CD4-positive, alpha-beta memory T cell (primary cell): ENCODE results near the gene BET1. TPM values are rescaled to one million over a fixed set of nuclear protein-coding genes. Genes with fewer than 3 reads are reported as not detected.

Experiments
- CTCF ChIA-PET: fragments of 350-600 bp; sonication (Branson Sonifier 250); formaldehyde crosslinking; loops from one replicate; lab custom pipeline; 2021; ENCODE audit warnings: inconsistent platforms; ENCODE audit not compliant: partially characterized antibody; lab: Charles Lee
- POLR2A ChIA-PET: fragments of 350-600 bp; sonication (Branson Sonifier 250); formaldehyde crosslinking; loops from one replicate; lab custom pipeline; 2021; ENCODE audit not compliant: partially characterized antibody; lab: Charles Lee
- DNase-seq, 5 donors: peaks; one replicate each; pipeline versions ENCODE4 v3.0.0 to v3.0.0-alpha.2; 2020 to 2022; ENCODE audit warnings: mixed read lengths in 1 of 5
- H3K27ac ChIP-seq: one replicate; pipeline ENCODE4 v1.7.0; 2013; ENCODE audit warnings: low read depth, low read length
- H3K27me3 ChIP-seq: 2 replicates; pipeline ENCODE4 v1.7.0; 2013; ENCODE audit warnings: mild to moderate bottlenecking, low read length, moderate library complexity; ENCODE audit not compliant: insufficient read depth
- H3K36me3 ChIP-seq: 2 replicates; pipeline ENCODE4 v1.7.0; 2013; ENCODE audit warnings: mild to moderate bottlenecking, low read length, moderate library complexity; ENCODE audit not compliant: insufficient read depth
- H3K4me1 ChIP-seq: 2 replicates; pipeline ENCODE4 v1.7.0; 2013; ENCODE audit warnings: mild to moderate bottlenecking, low read length, moderate library complexity; ENCODE audit not compliant: insufficient read depth
- H3K4me3 ChIP-seq, 2 donors: one replicate each; pipeline ENCODE4 v1.7.0; 2013; ENCODE audit warnings: low read length in 2 of 2, mild to moderate bottlenecking in 1 of 2
- H3K9me3 ChIP-seq, 2 donors: one replicate each; pipeline ENCODE4 v1.7.0; 2013; ENCODE audit warnings: low read length in 2 of 2, control low read depth in 1 of 2; ENCODE audit not compliant: control insufficient read depth in 1 of 2
- H3K27ac Mint-ChIP-seq, 7 donors: one replicate each; pipeline ENCODE4 v1.8.0; 2020 to 2021; ENCODE audit warnings: mixed read lengths in 7 of 7, mild to moderate bottlenecking in 6 of 7, inconsistent platforms in 3 of 7, moderate library complexity in 3 of 7
- H3K27me3 Mint-ChIP-seq, 2 donors: one replicate each; pipeline ENCODE4 v1.8.0; 2020 to 2021; ENCODE audit warnings: mixed read lengths in 2 of 2
- H3K36me3 Mint-ChIP-seq, 2 donors: one replicate each; pipeline ENCODE4 v1.8.0; 2020 to 2021; ENCODE audit warnings: mixed read lengths in 2 of 2, inconsistent platforms in 1 of 2, mild to moderate bottlenecking in 1 of 2
- H3K4me1 Mint-ChIP-seq, 4 donors: one replicate each; pipeline ENCODE4 v1.8.0; 2020 to 2021; ENCODE audit warnings: mixed read lengths in 4 of 4, mild to moderate bottlenecking in 1 of 4
- H3K4me3 Mint-ChIP-seq, 8 donors: one replicate each; pipeline ENCODE4 v1.8.0; 2020 to 2021; ENCODE audit warnings: mixed read lengths in 8 of 8, mild to moderate bottlenecking in 7 of 8, moderate library complexity in 6 of 8, inconsistent platforms in 3 of 8
- H3K9me3 Mint-ChIP-seq, 8 donors: one replicate each; pipeline ENCODE4 v1.8.0; 2020 to 2021; ENCODE audit warnings: mixed read lengths in 8 of 8, mild to moderate bottlenecking in 5 of 8, inconsistent platforms in 3 of 8, moderate library complexity in 1 of 8
- intact Hi-C: fragments of 100-400 bp; cut with micrococcal nuclease; formaldehyde crosslinking; loops from one replicate; pipeline ENCODE4 v1.15.1; 2023
- polyA plus RNA-seq, 2 donors: library from polyadenylated mRNA; unstranded; fragments of 300-500 nt; fragmentation: Illumina TruSeq; gene quantifications; one replicate each; pipeline ENCODE4 v1.2.3, GENCODE V29; 2021
- total RNA-seq, 2 experiments: library from RNA; stranded (reverse); gene quantifications; one replicate each; pipeline ENCODE4 v1.2.3, GENCODE V29; 2021

BET1 gene
- total and polyA plus RNA-seq, 4 experiments from 2014 or later, result 14.6 to 45.7 (median 31.7) TPM

DNA sequence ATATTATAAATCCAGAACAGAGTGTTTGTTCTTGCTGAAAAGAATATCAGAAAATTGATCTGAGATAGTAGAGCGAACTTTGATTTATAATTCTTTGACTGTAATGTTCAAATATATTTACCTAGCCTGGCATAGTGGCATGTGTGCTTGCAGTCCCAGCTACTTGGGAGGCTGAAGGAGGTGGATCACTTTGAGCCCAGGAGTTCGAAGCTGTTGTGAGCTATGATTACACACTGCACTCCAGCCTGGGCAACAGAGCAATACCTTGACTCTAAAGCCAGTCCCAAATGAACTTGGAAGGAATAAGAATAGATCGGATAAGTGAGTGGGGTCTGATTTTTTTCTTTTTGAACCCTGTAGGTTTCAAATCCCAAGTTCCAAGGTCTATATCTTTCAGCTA, 59.1 kb downstream of the BET1 start:
- Histone ChIP-seq H3K4me1 (no peaks in the 10 kb centered on the region), H3K9me3 (no peaks in the 10 kb centered on the region), H3K4me3 (no peak overlapping the region), H3K27ac (no peak overlapping the region), H3K36me3 (no peaks in the 10 kb centered on the region), H3K27me3 (no peaks in the 10 kb centered on the region)
- Mint-ChIP-seq H3K4me3 (no peak overlapping the region), H3K27me3 (peaks cover 1 to 4% of the 10 kb centered on the region in 2 donors), H3K27ac (no peak overlapping the region), H3K36me3 (no peaks in the 10 kb centered on the region), H3K9me3 (no peaks in the 10 kb centered on the region), H3K4me1 (no peaks in the 10 kb centered on the region)
- intact Hi-C loops, result no loop called here
- ChIA-PET POLR2A (no interaction called here), CTCF (no interaction called here)
- DNase-seq, result no peak

DNA sequence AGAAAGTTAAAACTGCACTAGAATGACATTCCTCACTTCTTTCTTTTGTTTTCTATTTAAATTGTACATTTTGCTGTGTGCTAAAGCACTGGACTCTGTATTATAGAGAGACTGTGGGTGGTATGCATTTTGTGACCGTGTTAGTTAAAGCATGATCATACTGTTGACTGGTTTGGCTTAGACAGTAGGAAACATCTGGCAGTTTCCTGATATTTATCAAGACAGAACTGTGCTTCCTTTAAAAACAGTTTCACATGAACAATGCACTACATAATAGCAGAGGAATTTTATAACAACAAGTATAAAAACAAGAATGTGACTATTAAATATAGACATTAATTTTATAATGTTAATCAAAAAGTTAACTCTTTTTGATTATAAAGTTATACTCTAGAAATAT, 59.5 kb downstream of the BET1 start:
- no peaks in the 10 kb centered on the region for H3K4me1 ChIP-seq
- no peak for DNase-seq
- Mint-ChIP-seq H3K36me3 (no peaks in the 10 kb centered on the region), H3K9me3 (no peaks in the 10 kb centered on the region), H3K4me3 (no peak overlapping the region), H3K4me1 (no peaks in the 10 kb centered on the region), H3K27me3 (peaks cover 1 to 4% of the 10 kb centered on the region in 2 donors), H3K27ac (no peak overlapping the region)
- H3K27ac ChIP-seq, result no peak overlapping the region
- POLR2A ChIA-PET, result no interaction called here
- no peaks in the 10 kb centered on the region for H3K36me3 ChIP-seq
- H3K27me3 ChIP-seq, result no peaks in the 10 kb centered on the region
- H3K4me3 ChIP-seq, result no peak overlapping the region
- CTCF ChIA-PET, result no interaction called here
- H3K9me3 ChIP-seq, result no peaks in the 10 kb centered on the region
- intact Hi-C loops, result no loop called here

GRCh38 chr7:93943816-93944540, 60.2 kb downstream of the BET1 start:
- CTCF ChIA-PET, result no interaction called here
- intact Hi-C loops, result no loop called here
- H3K9me3 Mint-ChIP-seq, result no peaks in the 10 kb centered on the region
- no peak overlapping the region for H3K27ac Mint-ChIP-seq
- H3K4me1 Mint-ChIP-seq, result no peaks in the 10 kb centered on the region
- Histone ChIP-seq H3K27ac (no peak overlapping the region), H3K36me3 (no peaks in the 10 kb centered on the region), H3K27me3 (no peaks in the 10 kb centered on the region), H3K4me1 (no peaks in the 10 kb centered on the region), H3K9me3 (no peaks in the 10 kb centered on the region), H3K4me3 (no peak overlapping the region)
- no peak overlapping the region for H3K4me3 Mint-ChIP-seq
- no peaks in the 10 kb centered on the region for H3K36me3 Mint-ChIP-seq
- no peak for DNase-seq
- H3K27me3 Mint-ChIP-seq, result peaks cover 1 to 4% of the 10 kb centered on the region in 2 donors
- POLR2A ChIA-PET, result no interaction called here

Other genes with a start within 250 kb of the BET1 start
- gene TFPI2, start 113.6 kb downstream of the BET1 start, total RNA-seq, result not detected
- not detected for gene TFPI2, start 113.6 kb downstream of the BET1 start, polyA plus RNA-seq
- not detected for gene GNGT1, start 97.8 kb downstream of the BET1 start, total RNA-seq
- gene GNGT1, start 97.8 kb downstream of the BET1 start, polyA plus RNA-seq, result not detected
- not detected for gene GNG11, start 82.6 kb downstream of the BET1 start, total RNA-seq
- gene GNG11, start 82.6 kb downstream of the BET1 start, polyA plus RNA-seq, result not detected